Heart left ventricle (tissue), 13 donors: ENCODE results near the gene STIM1.

Source experiments
- POLR2A ChIP-seq, 2 donors: fragments of 450-650 bp; IDR thresholded peaks; one replicate each; pipeline ENCODE4 v1.6.1; 2017; ENCODE audit warnings: antibody characterized with exemption in 2 of 2, mild to moderate bottlenecking in 2 of 2, moderate library complexity in 2 of 2
- TF ChIP-seq, protein P1 (sequence below), 12 donors: fragments of 200-600 bp; sonication (generic) in 4 of 12; IDR thresholded peaks; one replicate each; pipeline versions ENCODE4 v1.5.0 to v1.8.0; 2018 to 2022; ENCODE audit warnings: antibody characterized with exemption in 12 of 12, mild to moderate bottlenecking in 5 of 12
- donor health status: ischemic (EF 13 %, LVEDD 7.1; RV severe dilation, severe dysfunction).
- donor health status: DM: no; HTN: yes; CAD: no.
- donor health status: DM: no; HTN: no; CAD: no.
- donor health status: ischemic (EF 25% LVEDD 6.9; RV normal size, moderate dysfunction).
- donor health status: ischemic (EF 25% LVEDD 5.7; RV mildly dilated, moderate dysfunction).
- donor health status: ischemic (EF 35%, LVEDD 5.7; RV mildly dilated, moderate dysfunction).
- donor health status: nonischemic (EF 11% LVEDD 7.7; RV severe dilation, severe dysfunction).
- donor health status: DM: yes; HTN: yes; CAD: no.
- donor health status: PGD.
- donor health status: ischemic (EF 29% LVEDD 5.4; RV normal size, mild dysfunction).
- donor health status: nonischemic (EF 23%, LVEDD 6.1; RV moderate dilation, normal function).

DNA sequence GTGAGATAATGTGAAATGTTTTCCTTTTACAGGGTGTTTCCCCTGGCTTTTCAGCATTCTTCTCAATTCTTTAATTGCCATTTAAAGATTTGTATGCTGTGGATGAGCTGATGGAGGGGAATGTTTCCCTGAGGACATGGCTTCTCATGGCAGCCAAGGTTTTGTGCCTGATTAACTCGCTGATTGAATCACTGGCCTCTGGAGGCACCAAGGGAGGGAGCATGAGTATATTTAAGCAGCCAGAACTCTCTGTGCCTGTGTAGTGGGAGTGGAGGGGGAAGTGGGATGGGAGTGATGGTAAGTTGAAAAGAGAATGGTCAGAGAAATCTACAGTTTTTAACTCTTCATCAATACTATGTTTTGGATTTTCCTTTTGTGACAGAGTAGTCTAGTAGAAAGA lies 88.7 kb downstream of the STIM1 start:
- no peak for TF ChIP-seq POLR2A (IDR thresholded peaks at IDR 0.05)
- TF ChIP-seq, protein P1, sequence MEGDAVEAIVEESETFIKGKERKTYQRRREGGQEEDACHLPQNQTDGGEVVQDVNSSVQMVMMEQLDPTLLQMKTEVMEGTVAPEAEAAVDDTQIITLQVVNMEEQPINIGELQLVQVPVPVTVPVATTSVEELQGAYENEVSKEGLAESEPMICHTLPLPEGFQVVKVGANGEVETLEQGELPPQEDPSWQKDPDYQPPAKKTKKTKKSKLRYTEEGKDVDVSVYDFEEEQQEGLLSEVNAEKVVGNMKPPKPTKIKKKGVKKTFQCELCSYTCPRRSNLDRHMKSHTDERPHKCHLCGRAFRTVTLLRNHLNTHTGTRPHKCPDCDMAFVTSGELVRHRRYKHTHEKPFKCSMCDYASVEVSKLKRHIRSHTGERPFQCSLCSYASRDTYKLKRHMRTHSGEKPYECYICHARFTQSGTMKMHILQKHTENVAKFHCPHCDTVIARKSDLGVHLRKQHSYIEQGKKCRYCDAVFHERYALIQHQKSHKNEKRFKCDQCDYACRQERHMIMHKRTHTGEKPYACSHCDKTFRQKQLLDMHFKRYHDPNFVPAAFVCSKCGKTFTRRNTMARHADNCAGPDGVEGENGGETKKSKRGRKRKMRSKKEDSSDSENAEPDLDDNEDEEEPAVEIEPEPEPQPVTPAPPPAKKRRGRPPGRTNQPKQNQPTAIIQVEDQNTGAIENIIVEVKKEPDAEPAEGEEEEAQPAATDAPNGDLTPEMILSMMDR (IDR thresholded peaks at IDR 0.05), result no peak
